NOMO-1 treated with DMSO at 0.1 percent for 48 hours (cell line): ENCODE results near the gene DNAJC30.
"Not testable (repeated sequence)": the region's sequence is repeated elsewhere in the genome, so short reads cannot be mapped to it uniquely, and the experiment has no call there.

Experiments
- DNase-seq: peaks from one replicate; lab custom pipeline; 2025; ENCODE audit not compliant: unreplicated experiment; lab: John Stamatoyannopoulos, UW

The DNAJC30 gene

DNA sequence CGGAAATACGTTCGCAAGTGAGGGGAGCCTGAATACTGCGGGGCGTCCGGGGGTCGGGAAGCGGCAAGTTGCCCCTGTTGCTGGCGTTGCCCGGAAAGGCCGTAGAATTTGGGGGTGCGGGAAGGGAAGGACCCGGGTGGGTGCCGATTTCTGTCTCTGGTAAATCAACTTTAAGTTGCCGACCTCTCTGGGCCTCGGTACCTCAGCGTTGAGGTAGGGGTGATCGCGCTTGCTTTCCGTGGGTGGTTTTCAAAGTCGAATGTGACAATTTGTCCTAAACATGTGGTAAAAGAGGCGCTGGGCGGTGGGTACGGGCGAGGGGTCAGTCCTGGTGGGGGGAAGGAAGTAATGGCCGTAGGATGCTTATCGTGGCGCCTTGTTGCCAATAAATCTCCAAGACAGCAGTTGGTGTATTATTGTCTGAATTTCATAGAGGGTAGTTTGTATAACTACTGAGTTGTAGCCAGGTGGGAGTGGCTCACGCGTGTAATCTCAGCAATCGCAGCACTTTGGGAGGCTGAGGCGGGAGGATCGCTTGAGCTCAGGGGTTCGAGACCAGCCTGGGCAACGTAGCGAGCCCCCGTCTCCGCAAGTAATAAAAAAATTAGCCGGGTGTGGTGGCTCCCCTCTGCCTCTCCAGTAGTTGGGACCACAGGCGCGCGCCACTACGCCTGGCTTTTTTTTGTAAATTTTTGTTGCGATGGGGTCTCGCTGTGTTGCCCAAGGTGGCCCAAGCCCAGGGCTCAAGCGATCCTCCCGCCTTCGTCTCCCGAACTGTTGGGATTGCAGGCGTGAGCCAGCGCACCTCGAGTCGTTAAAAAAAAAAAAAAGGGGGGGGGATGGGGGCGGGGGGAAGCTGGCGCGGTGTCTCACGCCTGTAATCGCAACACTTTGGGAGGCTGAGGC lies 788 bp upstream of the DNAJC30 start:
- DNase-seq: no peak

- no peak for DNase-seq
These were observed 553 bp downstream of the DNAJC30 start for GRCh38 chr7:73682745-73683055.

- DNase-seq: no peak
These were observed 2.2 kb downstream of the DNAJC30 start for GRCh38 chr7:73681031-73681430.

DNA sequence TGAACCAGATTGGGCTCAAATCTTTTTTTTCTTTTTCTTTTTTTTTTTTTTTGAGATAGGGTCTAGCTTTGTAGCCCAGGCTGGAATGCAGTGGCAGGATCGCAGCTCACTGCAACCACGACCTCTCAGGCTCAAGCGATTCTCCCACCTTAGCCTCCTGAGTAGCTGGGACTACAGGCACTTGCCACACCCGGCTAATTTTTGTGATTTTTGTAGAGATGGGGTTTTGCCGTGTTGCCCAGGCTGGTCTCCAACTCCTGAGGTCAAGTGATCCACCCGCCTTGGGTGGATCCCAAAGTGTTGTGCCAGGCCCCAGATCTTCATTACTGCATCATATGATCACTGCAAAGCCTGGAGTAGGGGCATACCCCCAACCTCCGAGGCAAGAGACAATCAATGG lies 2.8 kb downstream of the DNAJC30 start:
- DNase-seq: no peak

DNA sequence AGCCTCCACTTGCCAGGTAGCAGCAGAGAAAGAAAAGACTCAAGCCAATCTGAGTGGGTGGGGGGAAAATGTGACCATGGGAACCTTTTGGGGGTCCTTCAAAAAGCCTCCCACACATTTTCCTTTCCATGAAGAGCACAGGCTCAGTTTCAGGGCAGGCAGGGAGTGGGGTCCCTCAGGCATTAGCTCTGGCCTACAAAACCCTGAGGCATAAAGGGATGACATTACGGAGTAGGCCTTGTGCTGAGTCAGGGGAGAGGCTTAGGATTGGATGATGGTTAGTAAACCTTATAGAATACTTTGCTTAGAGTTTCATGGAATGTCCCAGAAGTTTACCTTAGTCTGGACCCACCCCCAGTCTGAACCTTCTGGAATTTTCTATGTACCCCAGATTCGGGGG lies 3.5 kb downstream of the DNAJC30 start:
- DNase-seq: no peak

DNA sequence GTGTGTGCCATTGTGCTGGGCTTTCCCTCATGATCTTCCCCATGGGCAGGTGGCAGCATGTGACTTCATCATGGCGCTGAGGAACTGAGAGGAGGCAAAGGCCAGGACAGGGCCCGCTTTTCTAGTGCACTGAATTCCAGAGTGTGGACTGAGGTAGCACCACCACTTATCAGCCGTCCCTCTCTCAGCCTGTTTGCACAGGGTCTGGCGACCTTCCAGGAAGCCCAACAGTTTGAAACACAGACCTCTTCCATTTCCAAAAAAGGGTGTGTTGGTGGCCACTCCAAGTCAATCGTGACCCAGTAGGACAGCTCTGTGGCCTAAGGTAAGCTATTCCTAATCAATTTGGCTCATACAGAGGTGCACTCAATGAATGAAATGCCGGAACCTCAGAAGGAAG lies 4.4 kb downstream of the DNAJC30 start:
- DNase-seq: no peak

DNA sequence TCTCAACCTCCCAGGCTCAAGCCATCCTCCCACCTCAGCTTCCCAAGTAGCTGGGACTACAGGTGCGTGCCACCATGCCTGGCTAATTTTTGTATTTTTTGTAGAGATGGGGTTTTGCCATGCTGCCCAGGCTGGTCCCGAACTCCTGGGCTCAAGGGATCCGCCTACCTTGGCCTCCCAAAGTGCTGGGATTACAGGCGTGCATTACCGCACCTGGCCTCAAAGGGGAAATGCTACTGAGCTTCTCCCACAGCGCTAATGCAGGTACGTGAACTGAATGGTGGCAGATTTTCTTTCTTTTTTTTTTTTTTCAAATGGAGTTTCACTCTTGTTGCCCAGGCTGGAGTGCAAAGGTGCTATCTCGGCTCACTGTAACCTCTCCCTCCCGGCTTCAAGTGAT lies 7.2 kb downstream of the DNAJC30 start:
- not testable (repeated sequence) for DNase-seq

GRCh38 chr7:73674468-73675124 lies 8.7 kb downstream of the DNAJC30 start:
- DNase-seq: no peak

- no peak for DNase-seq
These were observed 11.3 kb downstream of the DNAJC30 start for GRCh38 chr7:73671857-73672445.

DNA sequence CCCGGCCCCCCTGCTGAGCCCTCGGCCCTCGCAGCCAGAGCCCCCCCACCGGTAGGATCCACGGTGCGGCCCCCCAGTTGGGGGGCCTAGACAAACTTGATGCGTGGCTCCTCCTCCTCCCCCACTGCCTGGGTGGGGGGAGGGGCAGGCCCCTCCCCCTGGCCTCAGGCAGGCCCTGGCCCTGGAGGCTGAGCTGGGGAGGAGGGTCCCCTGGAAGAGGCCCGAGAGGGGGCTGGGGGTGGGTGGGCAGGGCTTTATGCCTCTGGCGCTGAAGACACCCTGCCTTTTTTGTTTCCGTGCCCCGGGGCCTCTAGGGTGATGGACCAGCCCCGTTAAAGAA lies 12.0 kb downstream of the DNAJC30 start:
- no peak for DNase-seq

- no peak for DNase-seq
These were observed 13.3 kb downstream of the DNAJC30 start for GRCh38 chr7:73669858-73670385.

DNA sequence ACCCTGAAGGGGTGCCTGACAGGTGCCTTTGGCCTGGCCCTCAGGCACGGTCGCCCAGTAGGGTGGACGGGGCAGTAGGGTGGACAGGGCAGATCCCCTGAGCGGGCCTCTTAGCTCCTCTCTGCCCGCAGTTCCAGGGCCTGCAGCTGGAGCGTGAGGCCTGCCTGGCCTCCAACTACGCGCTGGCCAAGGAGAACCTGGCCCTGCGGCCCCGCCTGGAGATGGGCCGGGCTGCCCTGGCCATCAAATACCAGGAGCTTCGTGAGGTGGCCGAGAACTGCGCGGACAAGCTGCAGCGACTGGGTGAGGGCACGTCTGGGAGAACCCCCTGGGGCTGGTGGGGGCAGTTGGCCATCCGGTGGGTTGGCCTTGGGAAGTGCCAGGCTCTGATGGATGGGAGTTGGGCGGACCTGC lies 14.0 kb downstream of the DNAJC30 start:
- DNase-seq: no peak

DNA sequence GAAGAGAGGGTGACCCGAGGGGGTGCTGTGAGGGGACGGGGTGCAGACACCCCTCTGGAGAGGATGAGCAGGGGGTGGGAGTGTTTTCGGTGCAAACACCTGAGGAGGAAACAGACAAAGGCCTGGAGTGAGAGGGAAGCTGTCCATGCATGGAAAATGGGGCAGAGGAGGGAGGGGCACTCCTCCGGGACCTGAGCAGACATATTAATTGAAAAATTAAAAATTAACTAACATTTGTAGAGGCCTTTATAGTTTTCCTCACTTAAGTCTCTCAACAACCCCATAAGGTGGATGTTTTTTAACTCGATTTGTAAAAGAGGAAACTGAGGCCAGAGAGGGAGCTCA lies 14.4 kb downstream of the DNAJC30 start:
- DNase-seq: no peak

DNA sequence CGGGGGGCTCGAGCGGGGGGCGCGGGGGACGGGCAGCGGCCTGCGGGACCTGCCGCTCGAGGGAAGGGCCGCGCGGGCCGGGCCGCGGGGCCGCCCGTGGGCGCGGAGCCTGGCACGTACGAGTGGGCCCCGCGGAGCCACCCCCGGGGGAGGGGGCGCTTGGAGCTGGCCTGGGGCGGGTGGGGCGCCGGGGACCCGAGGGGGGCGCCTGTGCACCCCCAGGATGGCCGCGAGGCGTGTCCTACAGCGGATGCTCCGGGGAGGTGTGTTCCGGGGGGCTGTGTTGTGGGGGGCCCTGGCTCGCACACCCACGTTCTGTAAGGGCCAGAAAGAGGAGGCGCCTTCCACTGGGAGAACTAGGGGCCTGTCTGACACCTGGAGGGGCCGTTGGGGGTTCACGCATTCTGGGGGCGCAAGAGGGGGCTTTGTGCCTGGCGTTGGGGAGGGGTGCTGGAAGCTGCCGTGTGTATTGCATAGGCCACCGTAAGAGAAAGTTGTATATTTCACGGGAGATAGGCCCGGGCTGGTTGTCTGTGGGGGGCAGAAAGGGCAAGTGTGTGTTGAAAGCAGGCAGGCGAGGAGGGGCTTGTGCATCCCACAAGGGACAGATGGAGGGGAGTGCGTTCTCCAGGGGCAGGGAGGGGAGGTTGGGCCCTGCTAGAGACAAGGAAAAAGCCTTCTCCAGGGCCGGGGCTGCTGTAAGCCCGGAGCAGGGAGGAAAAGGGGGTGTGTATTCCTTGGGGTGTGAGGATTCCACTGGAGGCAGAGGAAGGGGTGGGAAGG lies 15.0 kb downstream of the DNAJC30 start:
- no peak for DNase-seq

- DNase-seq: peak; percentile 98
These were observed 15.7 kb downstream of the DNAJC30 start, which contains the start of gene VPS37D for GRCh38 chr7:73667344-73668102. TSS of gene VPS37D (plus strand) at chr7:73667831. CDS start at chr7:73667959, 128 bp downstream.

GRCh38 chr7:73663033-73663432 lies 20.2 kb downstream of the DNAJC30 start:
- DNase-seq: no peak

- not testable (repeated sequence) for DNase-seq
These were observed 22.7 kb downstream of the DNAJC30 start for GRCh38 chr7:73660594-73660993.

GRCh38 chr7:73659983-73660382 lies 23.3 kb downstream of the DNAJC30 start:
- DNase-seq: no peak

DNA sequence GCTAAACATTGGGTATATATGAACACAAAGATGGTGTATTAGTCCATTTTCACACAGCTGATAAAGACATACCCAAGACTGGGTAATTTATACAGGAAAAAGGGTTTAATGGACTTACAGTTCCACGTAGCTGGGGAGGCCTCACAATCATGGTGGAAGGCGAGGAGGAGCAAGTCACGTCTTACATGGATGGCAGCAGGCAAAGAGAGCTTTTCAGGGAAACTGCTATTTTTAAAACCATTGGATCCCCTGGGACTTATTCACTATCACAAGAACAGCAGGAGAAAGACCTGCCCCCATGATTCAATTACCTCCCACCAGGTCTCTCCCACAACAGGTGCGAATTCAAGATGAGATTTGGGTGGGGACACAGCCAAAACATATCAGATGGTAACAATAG lies 27.9 kb downstream of the DNAJC30 start:
- not testable (repeated sequence) for DNase-seq

GRCh38 chr7:73652541-73652949 lies 30.7 kb downstream of the DNAJC30 start:
- DNase-seq: no peak

DNA sequence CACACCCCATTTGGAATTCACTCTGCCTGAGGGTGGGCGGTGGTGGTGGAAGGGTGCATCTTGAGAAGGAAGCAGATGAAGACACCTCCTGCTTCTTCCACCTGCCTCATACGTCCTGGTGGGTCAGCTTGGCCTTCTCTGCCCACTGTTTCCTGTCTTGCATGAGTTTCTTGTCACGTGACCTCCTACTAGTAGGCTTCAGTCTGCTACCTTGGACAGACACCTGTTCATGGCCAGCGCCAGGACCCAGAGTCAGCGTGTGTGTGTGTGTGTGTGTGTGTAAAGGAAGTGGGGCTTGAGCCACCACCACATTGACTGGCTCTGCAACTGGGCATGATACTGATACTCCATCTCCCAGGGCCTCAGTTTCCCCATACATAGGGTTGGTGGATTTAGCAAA lies 32.7 kb downstream of the DNAJC30 start:
- DNase-seq: no peak
